NCI-H1048 (cell line): Measurements from ENCODE around the gene PLPPR1.
"Not testable (repeated sequence)": the region's sequence is repeated elsewhere in the genome, so short reads cannot be mapped to it uniquely, and the experiment has no call there.

ENCODE experiments used
- DNase-seq: peaks from one replicate; lab custom pipeline; 2025; lab: John Stamatoyannopoulos, UW

The PLPPR1 gene

GRCh38 chr9:101307051-101307450 lies 278.5 kb downstream of the PLPPR1 start:
- no peak for DNase-seq

DNA sequence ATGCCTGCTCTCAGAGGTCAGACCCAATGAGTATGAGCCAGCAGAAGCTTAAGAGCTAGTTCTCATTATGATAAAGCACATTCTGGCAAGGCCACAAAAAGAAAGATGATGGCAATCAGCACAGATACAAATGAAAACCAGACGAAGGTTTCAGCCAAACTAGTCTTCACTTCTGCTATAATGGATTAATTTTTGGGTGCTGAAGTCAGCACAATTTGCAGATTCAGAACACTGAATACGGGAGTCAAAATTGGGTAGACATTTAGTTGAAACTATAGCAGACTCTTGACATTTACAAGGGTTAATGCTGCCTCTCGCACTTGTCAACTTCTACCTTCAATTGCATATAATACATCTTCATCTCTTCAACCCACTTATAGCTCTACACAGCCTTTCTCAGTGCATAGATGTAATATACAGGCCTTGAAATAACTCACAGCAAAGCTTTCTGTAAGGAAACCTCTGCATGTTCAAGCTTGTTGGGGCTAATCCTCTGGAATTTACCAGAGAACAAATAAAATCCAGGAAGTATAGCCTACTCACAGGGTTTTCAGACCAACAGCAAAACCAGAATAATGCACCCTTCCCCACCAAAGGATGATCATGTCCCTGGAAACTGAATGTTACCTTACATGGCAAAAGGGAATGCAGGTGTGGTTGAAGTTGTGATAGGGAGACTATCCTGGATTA lies 279.1 kb downstream of the PLPPR1 start:
- DNase-seq = no peak

DNA sequence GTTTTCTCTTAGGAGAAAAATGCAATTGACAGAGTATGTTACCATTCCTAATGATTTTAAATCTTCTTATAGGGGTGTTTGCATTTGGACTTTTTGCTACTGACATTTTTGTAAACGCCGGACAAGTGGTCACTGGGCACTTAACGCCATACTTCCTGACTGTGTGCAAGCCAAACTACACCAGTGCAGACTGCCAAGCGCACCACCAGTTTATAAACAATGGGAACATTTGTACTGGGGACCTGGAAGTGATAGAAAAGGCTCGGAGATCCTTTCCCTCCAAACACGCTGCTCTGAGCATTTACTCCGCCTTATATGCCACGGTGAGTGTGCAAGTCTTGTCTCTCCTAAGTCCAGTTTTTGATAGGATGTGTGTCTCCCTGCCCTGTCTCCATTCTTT lies 280.6 kb downstream of the PLPPR1 start:
- DNase-seq = no peak

GRCh38 chr9:101311191-101311590 lies 282.7 kb downstream of the PLPPR1 start:
- DNase-seq = no peak

DNA sequence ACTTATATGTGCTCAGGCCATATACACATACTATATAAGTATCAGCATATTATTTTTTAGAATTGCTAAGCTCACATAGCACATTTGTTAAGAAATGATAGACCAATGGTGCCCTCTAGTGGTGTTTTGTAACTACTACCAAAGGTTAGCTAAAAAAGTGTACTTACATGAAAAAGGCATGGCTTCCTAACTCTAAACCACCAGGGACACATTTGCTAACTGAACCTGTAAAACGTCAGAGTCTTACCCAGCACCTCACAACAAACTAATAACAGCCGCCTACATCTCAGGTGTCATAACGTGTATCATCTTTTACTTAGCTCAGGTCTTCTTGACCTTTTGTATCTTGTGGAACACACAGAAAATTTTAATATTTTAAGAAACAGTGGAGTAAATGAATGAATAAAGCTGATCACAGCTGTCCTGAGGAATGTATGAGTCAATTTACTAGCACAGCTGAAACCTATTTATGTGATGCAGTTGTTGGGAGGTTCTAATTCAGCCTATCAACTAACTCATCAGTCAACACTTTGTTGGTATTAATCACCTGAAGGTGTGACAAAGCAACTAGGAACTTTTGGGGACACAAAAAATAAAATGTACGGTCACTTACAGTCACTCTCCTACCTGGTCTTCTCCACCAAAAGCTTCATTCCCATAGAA lies 283.4 kb downstream of the PLPPR1 start:
- peak; percentile 69 for DNase-seq

- no peak for DNase-seq
Observed at GRCh38 chr9:101312661-101313060, 284.1 kb downstream of the PLPPR1 start.

GRCh38 chr9:101315112-101315450 lies 286.6 kb downstream of the PLPPR1 start:
- no peak for DNase-seq

DNA sequence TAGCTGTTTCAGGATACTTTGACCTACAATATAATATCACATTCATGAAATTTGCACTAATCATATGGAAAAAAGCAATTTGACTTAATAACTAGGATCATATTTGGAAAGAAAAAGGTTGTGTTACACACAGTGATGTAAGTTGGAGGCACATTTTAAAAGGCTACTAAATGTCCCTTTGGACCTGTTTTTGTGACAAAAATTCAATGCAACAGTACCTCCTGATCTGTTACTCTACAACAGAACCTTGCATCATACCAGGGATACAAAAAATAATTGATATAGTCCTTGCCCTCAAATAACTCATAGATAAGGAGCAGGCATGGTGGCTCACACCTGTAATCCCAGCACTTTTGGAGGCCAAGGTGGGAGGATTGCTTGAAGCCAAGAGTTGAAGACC lies 289.2 kb downstream of the PLPPR1 start:
- DNase-seq = no peak

- no peak for DNase-seq
Observed at GRCh38 chr9:101323129-101323528, 294.6 kb downstream of the PLPPR1 start.

DNA sequence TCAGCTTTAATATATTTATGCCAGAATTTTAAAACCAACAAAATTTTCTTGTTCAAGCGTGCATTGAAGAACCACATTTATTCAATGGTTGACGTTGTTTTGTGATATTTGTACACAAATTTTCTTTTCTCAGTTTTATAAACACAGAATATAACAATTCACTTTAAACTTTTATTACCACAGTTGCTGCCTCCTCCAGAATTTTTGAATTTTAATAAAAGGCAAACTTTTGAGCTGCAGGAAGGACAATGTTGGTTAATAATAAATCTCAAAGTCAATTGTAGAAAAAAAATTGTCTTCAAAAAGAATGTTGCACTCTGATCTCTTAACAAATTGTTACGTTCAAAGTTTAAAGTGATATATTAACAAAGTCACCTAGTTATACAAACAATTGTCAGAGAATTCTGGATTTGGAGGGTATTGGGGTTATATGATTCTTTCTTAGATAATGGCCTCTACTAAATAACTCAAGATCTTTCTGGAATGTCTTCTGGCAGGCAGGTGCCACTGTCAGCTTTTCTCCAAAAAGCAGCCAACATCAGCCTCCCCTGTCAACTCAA lies 295.8 kb downstream of the PLPPR1 start:
- DNase-seq = no peak

DNA sequence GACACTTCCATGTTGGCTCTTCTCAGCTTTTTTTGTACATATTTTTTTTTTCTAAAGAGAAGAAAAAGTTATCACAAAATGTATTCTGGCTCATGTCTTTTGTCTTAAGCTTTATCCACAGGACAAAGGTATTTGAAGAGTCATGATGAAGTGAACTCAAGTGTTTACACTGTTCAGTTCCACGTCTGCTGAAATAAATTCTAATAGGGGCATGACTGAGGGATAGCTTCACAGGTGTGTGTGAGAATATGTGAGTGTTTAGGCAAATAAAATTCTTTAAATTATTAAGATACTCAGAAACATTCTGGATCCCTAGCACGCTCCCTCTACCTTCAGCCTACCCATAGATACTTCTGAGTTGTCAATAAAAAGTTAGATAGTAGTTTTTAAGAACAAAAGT lies 296.5 kb downstream of the PLPPR1 start:
- DNase-seq = no peak

- no peak for DNase-seq
Observed at GRCh38 chr9:101326035-101326434, 297.5 kb downstream of the PLPPR1 start.

DNA sequence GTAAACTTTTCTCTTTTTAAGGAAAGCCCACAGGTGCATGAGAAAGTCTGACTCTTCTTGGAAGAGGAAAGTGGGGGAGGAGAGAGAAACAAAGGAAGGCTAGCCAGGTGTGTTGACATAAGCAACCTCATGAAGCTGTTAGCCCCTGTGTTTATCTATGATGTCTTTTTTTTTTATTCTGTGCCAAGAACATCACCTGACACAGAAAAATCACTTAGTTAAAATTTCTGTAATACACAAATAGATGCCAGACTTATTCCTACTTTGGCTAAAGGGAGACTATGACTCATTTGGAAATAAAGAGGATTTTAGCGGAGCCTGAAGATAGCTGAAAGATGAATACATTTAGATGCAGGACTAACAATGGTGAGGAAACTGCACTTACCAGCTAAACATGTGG lies 298.0 kb downstream of the PLPPR1 start:
- no peak for DNase-seq

DNA sequence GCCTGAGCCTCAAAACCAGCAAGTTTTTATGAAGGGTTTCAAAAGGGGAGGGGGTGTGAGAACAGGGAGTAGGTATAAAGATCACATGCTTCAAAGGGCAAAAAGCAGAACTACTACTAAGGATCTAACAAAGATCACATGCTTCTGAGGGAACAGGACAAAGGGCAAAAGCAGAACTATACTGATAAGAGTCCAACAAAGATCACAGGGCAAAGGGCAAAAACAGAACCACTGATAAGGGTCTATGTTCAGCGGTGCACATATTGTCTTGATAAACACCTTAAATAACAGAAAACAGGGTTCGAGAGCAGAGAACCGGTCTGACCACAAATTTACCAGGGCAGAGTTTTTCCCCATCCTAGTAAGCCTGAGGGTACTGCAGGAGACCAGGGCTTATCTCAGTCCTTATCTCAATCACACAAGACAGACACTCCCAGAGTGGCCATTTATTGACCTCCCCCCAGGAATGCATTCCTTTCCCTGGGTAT lies 298.9 kb downstream of the PLPPR1 start:
- DNase-seq = not testable (repeated sequence)

DNA sequence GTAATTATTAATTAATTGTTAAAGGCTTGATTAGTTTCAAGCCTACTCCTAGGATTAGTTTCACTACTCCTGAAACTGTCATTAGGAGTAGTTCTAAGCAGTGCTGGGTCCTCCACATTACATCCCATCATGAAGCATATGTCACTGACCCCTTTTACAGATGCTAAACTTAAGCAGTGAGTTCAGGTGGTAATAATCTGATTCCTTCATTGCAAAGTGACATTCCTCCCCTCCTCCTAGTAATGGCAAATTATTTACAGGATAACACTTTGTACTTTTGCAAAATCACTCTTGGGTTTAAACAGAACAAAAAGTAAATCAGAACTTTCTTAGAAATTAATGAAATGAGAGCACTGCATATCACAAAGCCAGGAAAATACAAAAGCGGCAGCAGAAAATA lies 303.8 kb downstream of the PLPPR1 start:
- DNase-seq = no peak

DNA sequence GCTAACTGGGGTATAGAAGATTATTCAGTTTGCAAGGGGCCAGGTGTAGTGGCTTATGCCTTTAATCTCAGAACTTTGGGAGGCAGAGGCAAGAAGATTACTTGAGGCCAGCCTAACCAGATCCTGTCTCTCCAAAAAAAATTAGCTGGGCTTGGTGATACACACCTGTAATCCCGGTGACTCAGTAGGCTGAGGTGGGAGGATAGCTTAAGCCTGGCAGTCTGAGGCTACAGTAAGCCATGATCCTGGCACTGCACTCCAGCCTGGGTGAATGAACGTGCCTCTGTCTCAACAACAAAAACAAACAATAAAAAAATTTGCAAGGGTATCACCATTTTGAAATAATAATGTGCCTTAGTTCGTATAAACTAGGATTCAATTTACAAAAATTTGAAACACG lies 305.0 kb downstream of the PLPPR1 start:
- DNase-seq = no peak

DNA sequence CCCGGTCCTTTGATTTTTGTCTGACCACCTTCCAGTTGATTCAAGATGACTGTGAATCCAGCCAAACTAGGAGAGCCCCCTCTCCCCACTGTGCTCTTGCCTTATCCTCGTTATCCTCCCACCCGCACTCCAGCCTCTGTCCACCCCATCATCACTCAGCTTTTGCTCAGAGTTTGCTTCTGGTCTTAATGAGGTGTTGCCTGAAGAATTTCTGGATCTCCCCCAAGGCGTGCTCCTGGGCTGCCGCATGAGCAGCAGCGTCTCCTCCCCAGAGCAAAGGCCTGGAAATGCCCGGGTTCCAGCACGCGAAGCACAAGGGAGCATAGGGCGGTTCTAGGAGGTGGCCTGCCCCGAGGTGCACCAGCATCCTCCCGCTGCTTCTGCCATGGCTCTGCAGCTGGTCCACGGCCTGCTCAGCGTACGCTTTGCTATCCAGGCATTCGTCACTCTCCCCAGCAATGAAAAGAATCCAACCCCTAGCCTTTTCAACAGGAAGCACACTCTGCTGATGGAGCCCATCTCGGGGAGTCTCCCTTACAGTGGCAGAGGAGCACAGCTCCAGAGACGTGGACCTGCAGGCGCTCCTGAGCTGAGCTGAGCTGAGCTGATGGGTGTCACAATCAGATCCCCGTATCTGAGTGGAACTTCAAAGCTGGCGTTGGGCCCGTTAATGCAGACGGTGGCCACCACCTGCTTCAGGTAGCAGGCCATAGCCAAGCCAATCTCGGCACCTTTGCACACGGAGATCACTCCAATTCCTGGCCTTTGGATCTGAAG lies 305.6 kb downstream of the PLPPR1 start:
- no peak for DNase-seq

DNA sequence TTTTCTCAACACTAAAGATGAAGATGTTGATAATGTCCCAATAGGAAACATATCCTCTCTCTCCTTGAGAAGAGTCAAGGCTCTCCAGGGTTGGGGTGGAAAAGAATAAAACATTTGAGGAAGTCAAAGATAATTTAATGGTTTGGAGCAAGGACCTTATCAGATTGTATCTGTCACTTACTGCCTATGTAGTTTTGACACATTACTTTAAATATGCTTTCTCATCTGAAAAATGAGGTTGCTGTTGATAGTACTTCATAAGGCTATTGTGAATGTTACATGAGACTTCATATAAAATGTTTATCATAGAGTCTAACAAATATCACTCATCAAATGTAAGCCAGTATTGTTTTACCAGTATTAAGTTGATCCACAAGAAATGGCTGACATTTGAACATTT lies 307.6 kb downstream of the PLPPR1 start:
- DNase-seq = no peak

GRCh38 chr9:101337237-101337636 lies 308.7 kb downstream of the PLPPR1 start:
- no peak for DNase-seq

GRCh38 chr9:101341958-101342357 lies 313.4 kb downstream of the PLPPR1 start:
- DNase-seq = no peak

DNA sequence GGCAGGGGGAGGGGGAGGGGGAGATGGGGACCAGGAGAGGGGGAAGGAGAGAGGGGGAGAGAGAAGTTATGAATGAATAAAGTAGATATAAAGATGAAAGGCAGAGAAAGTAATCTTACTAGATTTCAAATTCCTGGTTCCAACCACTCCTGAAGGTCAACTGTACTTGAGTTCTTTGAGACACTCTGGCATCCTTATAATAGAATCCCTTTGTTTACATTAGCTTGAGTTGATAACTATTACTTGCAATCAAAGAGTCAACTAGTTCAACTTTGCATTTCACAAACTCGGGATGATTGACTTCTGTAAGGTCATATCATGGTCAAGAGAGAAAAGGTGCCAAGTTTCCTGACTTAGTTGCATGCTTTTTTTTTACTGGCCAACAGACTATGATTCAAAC lies 314.1 kb downstream of the PLPPR1 start:
- no peak for DNase-seq

GRCh38 chr9:101350285-101350684 lies 321.8 kb downstream of the PLPPR1 start:
- no peak for DNase-seq
